Measurements from ENCODE around the gene CDC5L.

DNA sequence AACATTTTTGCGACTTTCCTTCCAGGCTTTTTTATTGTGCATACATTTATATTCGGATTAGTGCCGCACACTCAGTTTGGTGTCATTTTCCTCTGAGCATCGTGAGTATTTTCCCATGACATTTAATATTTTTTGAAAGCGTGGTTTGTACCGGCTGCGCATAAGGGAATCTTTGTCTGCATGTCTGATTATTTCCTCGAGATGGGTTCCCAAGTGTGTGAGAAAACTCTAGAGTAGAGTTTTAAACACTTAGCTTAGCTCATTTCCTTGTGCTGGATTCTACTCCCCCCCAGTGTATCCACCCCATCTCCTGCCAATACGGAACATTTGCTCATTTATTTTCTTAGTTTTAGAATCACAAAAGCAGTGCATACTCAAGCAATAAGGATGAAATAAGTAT, 94.3 kb downstream of the CDC5L start:
- TF ChIP-seq, protein P1, sequence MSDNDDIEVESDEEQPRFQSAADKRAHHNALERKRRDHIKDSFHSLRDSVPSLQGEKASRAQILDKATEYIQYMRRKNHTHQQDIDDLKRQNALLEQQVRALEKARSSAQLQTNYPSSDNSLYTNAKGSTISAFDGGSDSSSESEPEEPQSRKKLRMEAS (IDR thresholded peaks at IDR 0.05): no peak
- TF ChIP-seq SIN3A (IDR thresholded peaks at IDR 0.05; ENCODE audit: borderline replicate concordance, low read depth, low read length): no peak
- TF ChIP-seq, protein P2, sequence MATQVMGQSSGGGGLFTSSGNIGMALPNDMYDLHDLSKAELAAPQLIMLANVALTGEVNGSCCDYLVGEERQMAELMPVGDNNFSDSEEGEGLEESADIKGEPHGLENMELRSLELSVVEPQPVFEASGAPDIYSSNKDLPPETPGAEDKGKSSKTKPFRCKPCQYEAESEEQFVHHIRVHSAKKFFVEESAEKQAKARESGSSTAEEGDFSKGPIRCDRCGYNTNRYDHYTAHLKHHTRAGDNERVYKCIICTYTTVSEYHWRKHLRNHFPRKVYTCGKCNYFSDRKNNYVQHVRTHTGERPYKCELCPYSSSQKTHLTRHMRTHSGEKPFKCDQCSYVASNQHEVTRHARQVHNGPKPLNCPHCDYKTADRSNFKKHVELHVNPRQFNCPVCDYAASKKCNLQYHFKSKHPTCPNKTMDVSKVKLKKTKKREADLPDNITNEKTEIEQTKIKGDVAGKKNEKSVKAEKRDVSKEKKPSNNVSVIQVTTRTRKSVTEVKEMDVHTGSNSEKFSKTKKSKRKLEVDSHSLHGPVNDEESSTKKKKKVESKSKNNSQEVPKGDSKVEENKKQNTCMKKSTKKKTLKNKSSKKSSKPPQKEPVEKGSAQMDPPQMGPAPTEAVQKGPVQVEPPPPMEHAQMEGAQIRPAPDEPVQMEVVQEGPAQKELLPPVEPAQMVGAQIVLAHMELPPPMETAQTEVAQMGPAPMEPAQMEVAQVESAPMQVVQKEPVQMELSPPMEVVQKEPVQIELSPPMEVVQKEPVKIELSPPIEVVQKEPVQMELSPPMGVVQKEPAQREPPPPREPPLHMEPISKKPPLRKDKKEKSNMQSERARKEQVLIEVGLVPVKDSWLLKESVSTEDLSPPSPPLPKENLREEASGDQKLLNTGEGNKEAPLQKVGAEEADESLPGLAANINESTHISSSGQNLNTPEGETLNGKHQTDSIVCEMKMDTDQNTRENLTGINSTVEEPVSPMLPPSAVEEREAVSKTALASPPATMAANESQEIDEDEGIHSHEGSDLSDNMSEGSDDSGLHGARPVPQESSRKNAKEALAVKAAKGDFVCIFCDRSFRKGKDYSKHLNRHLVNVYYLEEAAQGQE (IDR thresholded peaks at IDR 0.05; ENCODE audit: borderline replicate concordance in 1 of 2, low read depth in 1 of 2, low read length in 2 of 2): no peak
- TF ChIP-seq HNF4A (CRISPR knock-in tag; IDR thresholded peaks at IDR 0.05): no peak
- no peak for TF ChIP-seq HDAC2 (CRISPR knock-in tag; IDR thresholded peaks at IDR 0.05)
- no peak for TF ChIP-seq DMAP1 (CRISPR knock-in tag; IDR thresholded peaks at IDR 0.05)
- TF ChIP-seq SP140L (CRISPR knock-in tag; IDR thresholded peaks at IDR 0.05; ENCODE audit: borderline replicate concordance): no peak
- TF ChIP-seq, protein P3, sequence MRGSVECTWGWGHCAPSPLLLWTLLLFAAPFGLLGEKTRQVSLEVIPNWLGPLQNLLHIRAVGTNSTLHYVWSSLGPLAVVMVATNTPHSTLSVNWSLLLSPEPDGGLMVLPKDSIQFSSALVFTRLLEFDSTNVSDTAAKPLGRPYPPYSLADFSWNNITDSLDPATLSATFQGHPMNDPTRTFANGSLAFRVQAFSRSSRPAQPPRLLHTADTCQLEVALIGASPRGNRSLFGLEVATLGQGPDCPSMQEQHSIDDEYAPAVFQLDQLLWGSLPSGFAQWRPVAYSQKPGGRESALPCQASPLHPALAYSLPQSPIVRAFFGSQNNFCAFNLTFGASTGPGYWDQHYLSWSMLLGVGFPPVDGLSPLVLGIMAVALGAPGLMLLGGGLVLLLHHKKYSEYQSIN (CRISPR knock-in tag; IDR thresholded peaks at IDR 0.05; ENCODE audit: borderline replicate concordance): no peak
- TF ChIP-seq SOX6 (IDR thresholded peaks at IDR 0.05): no peak
- TF ChIP-seq SOX6 (CRISPR knock-in tag; IDR thresholded peaks at IDR 0.05): no peak
- TF ChIP-seq CREB1 (IDR thresholded peaks at IDR 0.05): no peak
- TF ChIP-seq CREB1 (CRISPR knock-in tag; IDR thresholded peaks at IDR 0.05): no peak
- no peak for TF ChIP-seq TBL1XR1 (IDR thresholded peaks at IDR 0.05; ENCODE audit: borderline replicate concordance, low read length, partially characterized antibody)
- TF ChIP-seq POLR2AphosphoS2 (IDR thresholded peaks at IDR 0.05; ENCODE audit: low read depth, low read length): no peak
